Loucy (cell line): Measurements from ENCODE around the gene CAMK2A.

Experiments
- H2AFZ ChIP-seq: fragments of 200-600 bp; sonication (generic); 2 replicates; pipeline ENCODE4 v1.6.0; 2016; ENCODE audit warnings: antibody characterized with exemption, mild to moderate bottlenecking, low read length, moderate library complexity
- H3F3A ChIP-seq: fragments of 200-600 bp; 2 replicates; pipeline ENCODE4 v1.6.0; 2016; ENCODE audit warnings: antibody characterized with exemption, low read depth, mild to moderate bottlenecking
- H3K27me3 ChIP-seq: fragments of 200-600 bp; sonication (generic); 2 replicates; pipeline ENCODE4 v1.6.1; 2014; ENCODE audit warnings: low read length, mild to moderate bottlenecking; ENCODE audit not compliant: insufficient read depth, poor library complexity, severe bottlenecking
- H3K36me3 ChIP-seq: fragments of 200-600 bp; sonication (generic); 2 replicates; pipeline ENCODE4 v1.6.1; 2016; ENCODE audit warnings: low read length; ENCODE audit not compliant: insufficient read depth
- H3K4me1 ChIP-seq: fragments of 200-600 bp; sonication (generic); 2 replicates; pipeline ENCODE4 v1.5.1; 2014; ENCODE audit warnings: low read length, mild to moderate bottlenecking; ENCODE audit not compliant: insufficient read depth, poor library complexity, severe bottlenecking
- H3K4me2 ChIP-seq: fragments of 200-600 bp; sonication (generic); 2 replicates; pipeline ENCODE4 v1.6.0; 2014; ENCODE audit warnings: antibody characterized with exemption, low read length, low read depth, mild to moderate bottlenecking; ENCODE audit not compliant: poor library complexity, severe bottlenecking
- H3K4me3 ChIP-seq: fragments of 200-600 bp; sonication (generic); 2 replicates; pipeline ENCODE4 v1.5.1; 2014; ENCODE audit warnings: low read length, mild to moderate bottlenecking, mixed read lengths; ENCODE audit not compliant: poor library complexity, severe bottlenecking
- H3K79me2 ChIP-seq: fragments of 200-600 bp; sonication (generic); 2 replicates; pipeline ENCODE4 v1.6.1; 2014; ENCODE audit warnings: low read length; ENCODE audit not compliant: insufficient read depth
- H3K9ac ChIP-seq: fragments of 200-600 bp; sonication (generic); 2 replicates; pipeline ENCODE4 v1.6.0; 2014; ENCODE audit warnings: mild to moderate bottlenecking, low read depth, low read length, moderate library complexity; ENCODE audit not compliant: poor library complexity, severe bottlenecking
- H3K9me2 ChIP-seq: fragments of 200-600 bp; sonication (generic); replicated peaks from 2 replicates; pipeline ENCODE4 v1.6.1; 2016; ENCODE audit warnings: low read depth, low read length, mixed read lengths
- H3K9me3 ChIP-seq: fragments of 200-600 bp; sonication (generic); 2 replicates; pipeline ENCODE4 v1.6.1; 2014; ENCODE audit warnings: mild to moderate bottlenecking, antibody characterized with exemption, low read length, low read depth; ENCODE audit not compliant: insufficient read depth
- H4K20me1 ChIP-seq: fragments of 200-600 bp; sonication (generic); 2 replicates; pipeline ENCODE4 v1.6.0; 2014; ENCODE audit warnings: antibody characterized with exemption, low read length, mild to moderate bottlenecking; ENCODE audit not compliant: insufficient read depth, poor library complexity, severe bottlenecking
- CTCF ChIP-seq: fragments of 200-600 bp; sonication (generic); conservative IDR thresholded peaks from 2 replicates; pipeline ENCODE4 v1.5.1; 2014; ENCODE audit warnings: mild to moderate bottlenecking, antibody characterized with exemption, low read length
- EZH2phosphoT487 ChIP-seq: fragments of 200-600 bp; IDR thresholded peaks from 2 replicates; pipeline ENCODE4 v1.6.1; 2018; ENCODE audit warnings: antibody characterized with exemption, mild to moderate bottlenecking, moderate library complexity, borderline replicate concordance

The CAMK2A gene

DNA sequence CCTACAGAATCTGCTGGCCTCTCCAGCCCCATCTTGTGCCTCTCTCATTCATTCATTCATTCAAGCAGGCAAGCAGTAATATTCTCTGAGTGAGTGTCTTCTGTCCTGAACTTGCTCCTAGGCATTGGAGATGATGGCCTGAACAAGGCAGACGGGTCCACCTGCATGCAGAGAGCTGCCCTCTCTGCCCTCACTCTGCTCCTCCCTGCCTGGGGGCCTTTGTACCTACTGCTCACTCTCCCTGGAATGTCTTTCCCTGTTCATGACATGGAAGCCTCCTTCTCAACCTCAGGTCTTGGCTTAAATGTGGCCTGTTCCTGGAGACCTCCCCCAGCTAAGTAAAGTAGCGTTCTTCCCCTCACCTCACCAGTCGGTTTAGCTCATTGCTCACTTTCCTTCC is 116.4 kb downstream of the CAMK2A start:
- H3K4me3 ChIP-seq, result no peak overlapping the region
- H3K4me1 ChIP-seq, result no peaks in the 10 kb centered on the region
- no peak overlapping the region for H3K4me2 ChIP-seq
- no peaks in the 10 kb centered on the region for H3K27me3 ChIP-seq
- H2AFZ ChIP-seq, result no peak overlapping the region
- no peaks in the 10 kb centered on the region for H3K9me3 ChIP-seq
- no peak for TF ChIP-seq CTCF
- TF ChIP-seq EZH2phosphoT487, result no peak
- H4K20me1 ChIP-seq, result no peaks in the 10 kb centered on the region
- H3K9ac ChIP-seq, result no peak overlapping the region
- no peaks in the 10 kb centered on the region for H3K9me2 ChIP-seq
- H3F3A ChIP-seq, result no peaks in the 10 kb centered on the region
- no peaks in the 10 kb centered on the region for H3K36me3 ChIP-seq
- H3K79me2 ChIP-seq, result no peaks in the 10 kb centered on the region

DNA sequence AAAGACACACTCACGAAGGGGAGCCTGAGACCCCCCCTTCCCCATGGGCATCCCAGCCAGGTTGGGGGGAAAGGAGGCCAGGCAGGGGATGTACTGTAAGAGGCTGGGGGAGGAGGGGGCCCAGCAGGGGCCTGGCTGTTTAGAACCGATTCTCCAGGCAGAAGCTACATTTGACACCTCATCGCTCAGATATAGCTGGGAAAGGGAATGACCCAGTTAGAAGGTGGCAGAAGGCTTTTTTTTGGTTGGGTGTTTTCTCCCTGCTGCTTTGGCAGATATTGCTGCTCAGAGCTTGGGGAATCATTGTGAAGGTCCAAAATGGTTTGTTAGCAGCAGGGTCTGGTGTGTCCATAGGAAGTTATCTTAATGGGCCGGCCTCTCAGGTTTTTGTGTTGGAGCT is 117.0 kb downstream of the CAMK2A start:
- H3K9ac ChIP-seq, result no peak overlapping the region
- no peaks in the 10 kb centered on the region for H3F3A ChIP-seq
- TF ChIP-seq EZH2phosphoT487, result no peak
- TF ChIP-seq CTCF, result no peak
- H3K4me3 ChIP-seq, result no peak overlapping the region
- H3K27me3 ChIP-seq, result no peaks in the 10 kb centered on the region
- no peak overlapping the region for H3K4me2 ChIP-seq
- no peak overlapping the region for H2AFZ ChIP-seq
- no peaks in the 10 kb centered on the region for H3K4me1 ChIP-seq
- no peaks in the 10 kb centered on the region for H3K79me2 ChIP-seq
- no peaks in the 10 kb centered on the region for H3K9me3 ChIP-seq
- no peaks in the 10 kb centered on the region for H4K20me1 ChIP-seq
- H3K36me3 ChIP-seq, result no peaks in the 10 kb centered on the region
- no peaks in the 10 kb centered on the region for H3K9me2 ChIP-seq

DNA sequence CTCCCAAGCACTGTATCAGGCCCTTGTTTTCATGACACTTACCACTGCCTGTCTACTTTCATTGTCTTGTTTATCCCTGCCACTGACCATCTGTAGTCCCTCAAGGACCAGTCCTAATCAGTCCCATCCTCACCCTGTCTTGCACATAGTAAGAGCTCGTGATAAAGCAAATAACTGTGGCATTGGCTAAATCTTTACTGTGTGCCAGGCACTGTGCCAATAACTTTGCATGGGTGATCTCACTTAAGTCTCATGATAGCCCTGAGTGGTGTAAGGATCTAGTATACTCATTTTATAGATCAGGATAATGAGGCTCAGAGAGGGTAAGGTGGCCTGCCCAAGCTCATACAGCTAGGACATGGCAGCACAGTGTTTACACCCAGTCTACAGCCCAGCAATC is 117.4 kb downstream of the CAMK2A start:
- H2AFZ ChIP-seq, result no peak overlapping the region
- H3K79me2 ChIP-seq, result no peaks in the 10 kb centered on the region
- H3K4me2 ChIP-seq, result no peak overlapping the region
- no peaks in the 10 kb centered on the region for H3F3A ChIP-seq
- no peaks in the 10 kb centered on the region for H3K4me1 ChIP-seq
- H4K20me1 ChIP-seq, result no peaks in the 10 kb centered on the region
- H3K36me3 ChIP-seq, result no peaks in the 10 kb centered on the region
- H3K4me3 ChIP-seq, result no peak overlapping the region
- H3K27me3 ChIP-seq, result no peaks in the 10 kb centered on the region
- no peaks in the 10 kb centered on the region for H3K9me3 ChIP-seq
- no peaks in the 10 kb centered on the region for H3K9me2 ChIP-seq
- TF ChIP-seq EZH2phosphoT487, result no peak
- H3K9ac ChIP-seq, result no peak overlapping the region
